Sigmoid colon (tissue), 4 donors: Measurements from ENCODE around the gene SP2.
A peak's percentile ranks its signal among the peaks of the same experiment; 100 is the strongest.

ENCODE experiments used
- CTCF ChIP-seq, 4 experiments: fragments of 450-650 bp in 3 of 4; fragments of 200-600 bp in 1 of 4; IDR thresholded peaks; one replicate each; pipeline ENCODE4 v1.5.1; 2016 to 2019; ENCODE audit warnings: antibody characterized with exemption in 4 of 4, mild to moderate bottlenecking in 3 of 4, moderate library complexity in 2 of 4
- EP300 ChIP-seq, 4 donors: sonication (generic); formaldehyde crosslinking; IDR thresholded peaks; one replicate each; pipeline ENCODE4 v1.6.1; 2017; ENCODE audit warnings: antibody characterized with exemption in 4 of 4
- POLR2A ChIP-seq, 2 donors: fragments of 450-650 bp; IDR thresholded peaks; one replicate each; pipeline ENCODE4 v1.6.1; 2016; ENCODE audit warnings: antibody characterized with exemption in 2 of 2, mild to moderate bottlenecking in 2 of 2, moderate library complexity in 2 of 2
- POLR2AphosphoS5 ChIP-seq, 4 donors: sonication (generic); formaldehyde crosslinking; IDR thresholded peaks; one replicate each; pipeline ENCODE4 v1.6.1; 2017; ENCODE audit warnings: antibody characterized with exemption in 4 of 4

- peak in 1 of 2 donors; percentile 39 for TF ChIP-seq POLR2A (IDR thresholded peaks at IDR 0.05)
- TF ChIP-seq EP300 (IDR thresholded peaks at IDR 0.05) = no peak
- no peak for TF ChIP-seq CTCF (IDR thresholded peaks at IDR 0.05)
- TF ChIP-seq POLR2AphosphoS5 (IDR thresholded peaks at IDR 0.05) = peak in 1 of 4 donors; percentile 6
Measured at GRCh38 chr17:47966079-47966519, 70.1 kb downstream of the SP2 start.
